Measurements from ENCODE around the gene DEPDC7. TPM values are rescaled to one million over a fixed set of nuclear protein-coding genes. Genes with fewer than 3 reads are reported as not detected.
"Not testable (repeated sequence)": the region's sequence is repeated elsewhere in the genome, so short reads cannot be mapped to it uniquely, and the experiment has no call there.

The DEPDC7 gene
- total RNA-seq: 0.37 TPM
- long read RNA-seq, partial matches to known transcripts: 0 of 1 reads
- long read RNA-seq, other reads (novel, unspliced or antisense): 0 of 1 reads

GRCh38 chr11:33015621-33016551 is at the start of gene DEPDC7:
TSS of gene DEPDC7 (plus strand) at chr11:33015878. CDS start at chr11:33015956, 78 bp downstream.
- intact Hi-C loops (cut with micrococcal nuclease): no loop called here
- ATAC-seq: peak; percentile 98
- DNase-seq: peak; percentile 91

GRCh38 chr11:32968541-32968940 is 47.1 kb upstream of the DEPDC7 start:
- no peak for ATAC-seq
- DNase-seq: no peak
- intact Hi-C loops (cut with micrococcal nuclease): loop anchor here (10.0 kb wide), 1 partner anchor 96 kb away; no protein-coding TSS in a partner anchor

GRCh38 chr11:32972233-32972632 is 43.4 kb upstream of the DEPDC7 start:
- intact Hi-C loops (cut with micrococcal nuclease); DNase-seq; ATAC-seq: not testable (repeated sequence)

GRCh38 chr11:32972781-32973180 is 42.9 kb upstream of the DEPDC7 start:
- intact Hi-C loops (cut with micrococcal nuclease): no loop called here
- DNase-seq (no peak), ATAC-seq (no peak)

GRCh38 chr11:32982626-32983025 is 33.1 kb upstream of the DEPDC7 start:
- intact Hi-C loops (cut with micrococcal nuclease): no loop called here
- DNase-seq (no peak), ATAC-seq (no peak)

- intact Hi-C loops (cut with micrococcal nuclease): no loop called here
- DNase-seq (no peak), ATAC-seq (no peak)
Measured at GRCh38 chr11:32983506-32983905, 32.2 kb upstream of the DEPDC7 start.

- intact Hi-C loops (cut with micrococcal nuclease): no loop called here
- ATAC-seq (no peak), DNase-seq (no peak)
Measured at GRCh38 chr11:32985600-32985999, 30.1 kb upstream of the DEPDC7 start.

- intact Hi-C loops (cut with micrococcal nuclease): no loop called here
- no peak for ATAC-seq
- no peak for DNase-seq
Measured at GRCh38 chr11:32987851-32988250, 27.8 kb upstream of the DEPDC7 start.

GRCh38 chr11:32990481-32990880 is 25.2 kb upstream of the DEPDC7 start:
- ATAC-seq: no peak
- DNase-seq: no peak
- intact Hi-C loops (cut with micrococcal nuclease): no loop called here

- no peak for ATAC-seq
- DNase-seq: no peak
- intact Hi-C loops (cut with micrococcal nuclease): no loop called here
Measured at GRCh38 chr11:32991427-32991826, 24.3 kb upstream of the DEPDC7 start.

GRCh38 chr11:32991898-32992297 is 23.8 kb upstream of the DEPDC7 start:
- intact Hi-C loops (cut with micrococcal nuclease): no loop called here
- ATAC-seq (no peak), DNase-seq (no peak)

- intact Hi-C loops (cut with micrococcal nuclease): no loop called here
Measured at GRCh38 chr11:33000181-33000580, 15.5 kb upstream of the DEPDC7 start.

GRCh38 chr11:33001281-33001680 is 14.4 kb upstream of the DEPDC7 start:
- no peak for ATAC-seq
- DNase-seq: no peak
- intact Hi-C loops (cut with micrococcal nuclease): no loop called here

More at GRCh38 chr11:33000181-33000580, 15.5 kb upstream of the DEPDC7 start:
- DNase-seq (no peak), ATAC-seq (no peak)

GRCh38 chr11:33001751-33002542 is 13.7 kb upstream of the DEPDC7 start:
- ATAC-seq (no peak), DNase-seq (no peak)
- intact Hi-C loops (cut with micrococcal nuclease): no loop called here

- no peak for ATAC-seq
- DNase-seq: no peak
- intact Hi-C loops (cut with micrococcal nuclease): no loop called here
Measured at GRCh38 chr11:33005175-33005574, 10.5 kb upstream of the DEPDC7 start.

GRCh38 chr11:33006010-33006409 is 9.7 kb upstream of the DEPDC7 start:
- DNase-seq (no peak), ATAC-seq (no peak)
- intact Hi-C loops (cut with micrococcal nuclease): no loop called here

- ATAC-seq (no peak), DNase-seq (no peak)
- intact Hi-C loops (cut with micrococcal nuclease): no loop called here
Measured at GRCh38 chr11:33013755-33014154, 1.9 kb upstream of the DEPDC7 start.

- DNase-seq (no peak), ATAC-seq (no peak)
- intact Hi-C loops (cut with micrococcal nuclease): no loop called here
Measured at GRCh38 chr11:33016654-33017053, 976 bp downstream of the DEPDC7 start.

- DNase-seq (no peak), ATAC-seq (no peak)
- intact Hi-C loops (cut with micrococcal nuclease): no loop called here
Measured at GRCh38 chr11:33017478-33017877, 1.8 kb downstream of the DEPDC7 start.

GRCh38 chr11:33017965-33018364 is 2.3 kb downstream of the DEPDC7 start:
- no peak for ATAC-seq
- no peak for DNase-seq
- intact Hi-C loops (cut with micrococcal nuclease): no loop called here

Data from left ventricle myocardium superior (tissue), 1 donor.